Measurements from ENCODE around the gene HNRNPM.
"Not testable (repeated sequence)": the region's sequence is repeated elsewhere in the genome, so short reads cannot be mapped to it uniquely, and the experiment has no call there.

The HNRNPM gene

DNA sequence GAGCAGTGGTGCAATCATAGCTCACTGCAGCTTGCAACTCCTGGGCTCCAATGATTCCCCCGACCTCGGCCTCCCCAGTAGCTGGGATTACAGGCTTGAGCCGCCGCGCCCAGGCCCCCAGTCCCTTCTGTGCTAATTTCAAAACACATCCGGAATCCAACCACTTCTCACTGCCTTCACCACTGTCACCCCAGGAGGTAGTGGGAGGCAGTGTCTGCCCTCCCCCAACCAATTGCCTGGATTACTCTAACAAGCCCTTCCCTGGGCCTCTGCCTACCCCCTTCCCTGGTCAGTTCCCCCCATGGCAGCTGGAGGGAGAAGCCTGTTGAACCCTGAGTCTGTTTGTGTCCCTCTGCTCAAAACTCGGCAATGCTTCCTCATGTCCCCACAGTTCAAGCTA lies 55.4 kb downstream of the HNRNPM start:
- peaks cover 20% of the 10 kb centered on the region for H3K4me1 Mint-ChIP-seq (ENCODE audit: low read depth)
- no peaks in the 10 kb centered on the region for H3K27me3 Mint-ChIP-seq
- no peak overlapping the region for H3K4me3 Mint-ChIP-seq
- H3K27ac Mint-ChIP-seq: no peak overlapping the region
- H3K9me3 Mint-ChIP-seq: no peaks in the 10 kb centered on the region
- no peaks in the 10 kb centered on the region for H3K36me3 Mint-ChIP-seq (ENCODE audit: low read depth)

DNA sequence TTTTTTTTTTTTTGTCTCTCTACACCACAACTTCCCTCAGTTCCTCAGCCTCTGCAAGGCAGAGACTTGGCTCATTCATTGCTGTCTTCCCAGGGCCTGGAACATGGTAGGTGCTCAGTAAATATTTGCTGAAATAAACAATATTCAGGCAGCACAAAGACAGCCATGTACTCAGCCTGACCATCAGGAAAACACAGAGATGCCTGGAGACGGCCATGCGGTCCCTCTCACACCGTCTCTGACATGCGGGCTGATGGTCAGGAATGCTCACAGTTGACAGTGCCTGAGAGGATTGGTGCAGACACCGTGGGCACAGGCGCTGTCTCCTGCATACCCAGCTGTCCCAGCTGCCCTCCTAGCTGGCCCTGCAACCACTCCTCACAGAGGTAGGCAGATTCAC lies 56.7 kb downstream of the HNRNPM start:
- H3K27ac Mint-ChIP-seq: no peak overlapping the region
- H3K4me1 Mint-ChIP-seq (ENCODE audit: low read depth): peaks cover 24% of the 10 kb centered on the region
- H3K9me3 Mint-ChIP-seq: no peaks in the 10 kb centered on the region
- H3K4me3 Mint-ChIP-seq: no peak overlapping the region
- H3K27me3 Mint-ChIP-seq: no peaks in the 10 kb centered on the region
- no peaks in the 10 kb centered on the region for H3K36me3 Mint-ChIP-seq (ENCODE audit: low read depth)

DNA sequence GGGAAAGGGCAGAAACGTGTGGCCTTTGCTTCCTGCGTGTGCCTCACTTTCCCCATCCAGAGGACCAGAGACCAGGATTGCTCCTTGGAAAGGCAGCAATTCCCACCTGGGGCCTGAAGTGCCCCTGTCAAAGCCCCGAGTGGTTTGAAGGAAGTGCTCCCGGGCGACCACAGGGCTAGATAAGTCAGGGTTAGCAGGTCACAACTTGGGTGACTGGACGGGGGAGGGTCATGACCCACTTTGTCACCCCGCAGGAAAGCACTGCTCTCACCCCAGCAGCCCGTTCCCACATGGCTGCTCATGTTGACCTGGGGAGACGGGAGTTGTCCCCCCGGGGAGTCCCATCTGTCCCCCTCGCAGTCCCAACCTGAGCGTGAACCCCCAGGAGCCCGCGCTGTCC lies 57.2 kb downstream of the HNRNPM start:
- Mint-ChIP-seq H3K36me3 (ENCODE audit: low read depth) (no peaks in the 10 kb centered on the region), H3K4me1 (ENCODE audit: low read depth) (peaks cover 24% of the 10 kb centered on the region), H3K27me3 (no peaks in the 10 kb centered on the region), H3K9me3 (no peaks in the 10 kb centered on the region), H3K4me3 (no peak overlapping the region), H3K27ac (no peak overlapping the region)

DNA sequence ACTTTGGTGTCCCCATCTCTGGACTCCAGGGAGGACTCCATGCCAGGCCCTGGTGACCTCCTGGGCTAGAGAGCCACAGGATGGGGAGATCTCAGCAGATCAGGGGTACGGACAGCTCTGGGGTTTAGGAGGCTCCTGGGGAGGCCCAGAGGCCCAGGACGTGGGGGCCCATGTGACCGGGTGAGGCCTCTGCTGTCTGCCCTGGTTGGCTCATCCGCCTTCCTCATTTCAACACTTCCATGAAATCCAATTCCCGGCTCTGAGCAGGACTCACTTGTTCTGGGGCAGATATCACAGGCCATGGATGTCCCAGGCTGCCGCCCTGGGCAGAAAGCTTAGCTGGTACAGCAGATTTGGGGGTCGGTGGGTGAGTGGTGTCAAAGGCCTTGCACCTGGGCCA lies 58.7 kb downstream of the HNRNPM start:
- Mint-ChIP-seq H3K4me3 (no peak overlapping the region), H3K27me3 (no peaks in the 10 kb centered on the region), H3K27ac (no peak overlapping the region), H3K4me1 (ENCODE audit: low read depth) (peaks cover 24% of the 10 kb centered on the region), H3K36me3 (ENCODE audit: low read depth) (no peaks in the 10 kb centered on the region), H3K9me3 (no peaks in the 10 kb centered on the region)

DNA sequence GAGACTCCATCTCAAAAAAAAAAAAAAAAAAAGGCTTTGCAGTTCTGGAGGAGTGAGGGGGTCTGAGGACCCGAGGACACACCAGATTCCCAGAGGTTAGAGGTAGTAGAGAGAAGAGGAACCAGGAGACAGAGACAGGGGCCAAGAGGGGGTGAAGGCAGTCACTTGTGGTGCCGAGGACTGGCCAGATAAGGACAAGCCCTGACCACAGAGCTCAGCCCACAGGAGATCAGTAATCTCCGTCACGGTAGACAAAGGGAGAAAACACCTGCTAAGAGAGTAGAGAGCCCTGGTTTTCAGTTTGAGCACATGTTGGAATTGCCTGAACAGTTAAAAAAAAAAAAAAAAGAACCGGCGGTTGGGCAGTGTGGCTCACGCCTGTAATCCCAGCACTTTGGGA lies 59.4 kb downstream of the HNRNPM start:
- Mint-ChIP-seq H3K36me3 (ENCODE audit: low read depth) (no peaks in the 10 kb centered on the region), H3K9me3 (no peaks in the 10 kb centered on the region), H3K27ac (no peak overlapping the region), H3K4me1 (ENCODE audit: low read depth) (peaks cover 24% of the 10 kb centered on the region), H3K4me3 (no peak overlapping the region), H3K27me3 (no peaks in the 10 kb centered on the region)

DNA sequence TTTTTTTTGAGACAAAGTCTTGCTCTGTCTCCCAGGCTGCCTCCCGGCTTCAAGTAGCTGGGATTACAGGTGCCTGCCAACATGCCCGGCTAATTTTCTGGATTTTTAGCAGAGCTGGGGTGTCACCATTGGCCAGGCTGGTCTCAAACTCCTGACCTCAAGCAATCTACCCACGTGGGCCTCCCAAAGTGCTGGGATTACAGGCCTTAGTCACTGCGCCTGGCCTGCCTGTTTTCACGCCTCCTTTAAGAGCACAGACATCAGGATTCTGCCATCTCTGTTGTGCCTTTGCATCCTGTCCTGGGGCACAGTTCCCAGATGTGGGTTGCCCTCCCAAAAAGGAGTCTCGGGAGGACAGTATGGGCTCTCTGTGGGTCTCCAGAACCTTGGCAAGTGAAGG lies 60.1 kb downstream of the HNRNPM start:
- H3K36me3 Mint-ChIP-seq (ENCODE audit: low read depth): no peaks in the 10 kb centered on the region
- no peak overlapping the region for H3K27ac Mint-ChIP-seq
- H3K9me3 Mint-ChIP-seq: no peaks in the 10 kb centered on the region
- peaks cover 24% of the 10 kb centered on the region for H3K4me1 Mint-ChIP-seq (ENCODE audit: low read depth)
- peak overlapping the region; percentile 60 for H3K4me3 Mint-ChIP-seq
- no peaks in the 10 kb centered on the region for H3K27me3 Mint-ChIP-seq

DNA sequence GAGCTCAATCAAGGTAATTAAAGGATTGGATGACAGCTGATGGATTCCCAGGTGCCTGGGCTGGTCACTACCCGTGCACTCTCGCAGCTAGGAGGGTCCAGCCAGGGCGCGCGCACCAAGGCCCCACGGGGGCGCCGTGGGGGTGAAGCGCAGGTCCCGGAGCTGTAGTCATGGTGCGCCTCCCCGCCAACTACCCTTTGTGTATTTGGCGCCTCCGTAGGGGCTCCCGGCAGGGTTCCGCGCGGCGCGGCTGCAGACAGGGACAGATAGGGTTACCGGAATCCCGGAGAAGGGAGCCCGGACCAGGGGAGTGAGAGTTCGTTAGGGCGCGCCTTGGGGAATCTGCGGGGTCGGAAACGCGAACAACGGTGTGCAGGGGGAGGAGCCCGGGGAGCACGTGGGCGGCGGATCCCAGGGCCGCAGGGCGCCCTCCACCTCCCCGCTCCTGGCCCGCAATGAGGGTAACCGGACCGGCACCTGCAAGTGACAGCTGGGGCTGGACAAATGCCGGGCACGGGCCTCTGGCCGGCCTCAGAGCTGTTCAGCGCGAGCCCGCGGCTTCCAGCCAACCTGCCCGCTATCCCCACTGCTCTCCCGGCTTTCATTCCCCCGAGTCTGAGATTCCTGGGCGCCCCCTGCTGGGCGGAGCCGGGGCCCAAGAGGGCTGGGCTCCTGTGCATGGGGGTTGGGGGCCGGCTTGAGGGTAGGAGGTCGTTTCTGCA lies 61.1 kb downstream of the HNRNPM start:
- Mint-ChIP-seq H3K9me3 (no peaks in the 10 kb centered on the region), H3K36me3 (ENCODE audit: low read depth) (no peaks in the 10 kb centered on the region), H3K4me1 (ENCODE audit: low read depth) (peaks cover 24% of the 10 kb centered on the region), H3K27ac (peak overlapping the region; percentile 40), H3K27me3 (no peaks in the 10 kb centered on the region), H3K4me3 (peak overlapping the region; percentile 87)

DNA sequence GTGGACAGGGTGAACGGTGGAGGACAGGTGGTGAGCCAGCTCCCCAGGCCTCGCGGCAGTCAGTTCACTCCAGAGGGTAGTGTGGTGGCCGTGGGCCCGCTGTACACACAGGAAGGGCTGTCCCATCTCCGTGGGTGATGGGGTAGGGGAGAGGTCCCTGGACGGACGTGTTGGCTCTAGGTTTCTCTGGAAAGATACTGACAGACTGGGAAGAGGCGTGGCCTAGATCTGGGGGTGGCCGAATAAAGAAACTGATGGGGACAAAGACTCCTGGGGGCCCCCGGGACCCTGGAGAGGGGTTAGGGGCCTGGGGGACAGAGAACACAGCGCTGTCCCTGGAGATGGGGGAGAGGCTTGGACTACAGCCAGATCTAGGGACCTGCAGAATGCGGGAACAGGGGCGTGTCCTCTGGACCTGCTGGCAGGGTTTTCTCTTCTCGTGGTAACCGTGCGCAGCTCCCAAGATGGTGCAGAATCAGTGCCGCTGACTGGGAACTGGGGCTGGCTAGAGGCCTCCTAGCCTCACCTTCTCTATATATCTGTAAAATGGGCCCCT lies 61.7 kb downstream of the HNRNPM start:
- H3K4me3 Mint-ChIP-seq: peak overlapping the region; percentile 87
- peak overlapping the region; percentile 40 for H3K27ac Mint-ChIP-seq
- peaks cover 24% of the 10 kb centered on the region for H3K4me1 Mint-ChIP-seq (ENCODE audit: low read depth)
- H3K27me3 Mint-ChIP-seq: no peaks in the 10 kb centered on the region
- H3K9me3 Mint-ChIP-seq: no peaks in the 10 kb centered on the region
- H3K36me3 Mint-ChIP-seq (ENCODE audit: low read depth): no peaks in the 10 kb centered on the region

DNA sequence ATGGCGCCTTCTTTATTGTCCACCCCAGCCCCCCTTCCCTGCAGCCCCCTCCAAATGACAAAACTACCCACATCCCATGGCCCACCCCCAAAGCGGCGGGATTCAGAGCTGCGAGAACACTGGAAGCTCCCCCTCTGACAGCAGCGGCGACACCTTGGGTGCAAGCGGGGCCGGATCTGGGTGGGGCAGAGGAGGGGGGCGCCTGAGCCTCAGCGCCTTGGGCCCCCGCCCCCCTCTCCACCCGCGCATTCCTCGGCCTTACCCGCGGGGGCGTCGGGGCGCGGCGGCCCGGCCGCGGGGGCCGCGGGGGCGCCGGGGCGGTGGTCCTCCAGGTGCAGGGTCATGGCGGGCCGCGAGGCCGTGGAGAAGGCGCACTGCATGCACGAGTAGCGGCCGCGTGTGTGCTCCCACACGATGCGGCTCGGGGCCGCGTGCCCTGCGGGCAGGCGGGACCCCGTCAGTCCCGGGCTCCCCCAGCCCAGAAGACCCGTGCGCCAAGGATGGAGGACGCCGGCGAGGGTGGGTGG lies 65.9 kb downstream of the HNRNPM start:
- Mint-ChIP-seq H3K9me3 (no peaks in the 10 kb centered on the region), H3K4me3 (no peak overlapping the region), H3K4me1 (ENCODE audit: low read depth) (peaks cover 33% of the 10 kb centered on the region), H3K27ac (no peak overlapping the region), H3K27me3 (no peaks in the 10 kb centered on the region), H3K36me3 (ENCODE audit: low read depth) (peaks cover 4% of the 10 kb centered on the region)

DNA sequence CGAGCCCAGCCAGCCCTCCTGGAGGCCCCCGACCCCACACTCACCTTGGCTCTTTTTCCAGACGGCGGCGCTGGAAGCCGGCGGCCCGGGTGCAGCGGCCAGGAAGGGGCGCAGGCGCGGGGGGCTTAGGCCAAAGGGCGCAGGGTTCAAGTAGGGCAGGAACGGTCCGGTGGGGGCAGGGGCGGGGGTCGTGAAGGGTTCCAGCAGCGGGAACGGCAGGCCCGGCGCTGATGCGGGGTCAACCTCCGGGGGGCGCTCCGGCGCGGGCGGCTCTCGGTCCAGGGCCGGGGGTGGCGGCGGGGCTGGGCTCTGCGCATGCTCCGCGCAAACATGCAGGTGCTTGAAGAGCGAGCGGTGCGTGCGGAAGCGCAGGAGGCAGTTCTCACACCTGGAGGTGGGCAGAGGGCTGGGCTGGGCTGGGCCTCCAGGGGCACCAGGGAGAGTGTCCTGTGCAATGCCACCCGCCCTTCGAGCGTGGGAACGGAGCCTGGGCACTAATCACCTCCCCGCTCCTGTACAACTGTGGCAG lies 66.9 kb downstream of the HNRNPM start:
- Mint-ChIP-seq H3K4me1 (ENCODE audit: low read depth) (peaks cover 34% of the 10 kb centered on the region), H3K36me3 (ENCODE audit: low read depth) (peaks cover 4% of the 10 kb centered on the region), H3K9me3 (no peaks in the 10 kb centered on the region), H3K27ac (no peak overlapping the region), H3K4me3 (no peak overlapping the region), H3K27me3 (no peaks in the 10 kb centered on the region)

DNA sequence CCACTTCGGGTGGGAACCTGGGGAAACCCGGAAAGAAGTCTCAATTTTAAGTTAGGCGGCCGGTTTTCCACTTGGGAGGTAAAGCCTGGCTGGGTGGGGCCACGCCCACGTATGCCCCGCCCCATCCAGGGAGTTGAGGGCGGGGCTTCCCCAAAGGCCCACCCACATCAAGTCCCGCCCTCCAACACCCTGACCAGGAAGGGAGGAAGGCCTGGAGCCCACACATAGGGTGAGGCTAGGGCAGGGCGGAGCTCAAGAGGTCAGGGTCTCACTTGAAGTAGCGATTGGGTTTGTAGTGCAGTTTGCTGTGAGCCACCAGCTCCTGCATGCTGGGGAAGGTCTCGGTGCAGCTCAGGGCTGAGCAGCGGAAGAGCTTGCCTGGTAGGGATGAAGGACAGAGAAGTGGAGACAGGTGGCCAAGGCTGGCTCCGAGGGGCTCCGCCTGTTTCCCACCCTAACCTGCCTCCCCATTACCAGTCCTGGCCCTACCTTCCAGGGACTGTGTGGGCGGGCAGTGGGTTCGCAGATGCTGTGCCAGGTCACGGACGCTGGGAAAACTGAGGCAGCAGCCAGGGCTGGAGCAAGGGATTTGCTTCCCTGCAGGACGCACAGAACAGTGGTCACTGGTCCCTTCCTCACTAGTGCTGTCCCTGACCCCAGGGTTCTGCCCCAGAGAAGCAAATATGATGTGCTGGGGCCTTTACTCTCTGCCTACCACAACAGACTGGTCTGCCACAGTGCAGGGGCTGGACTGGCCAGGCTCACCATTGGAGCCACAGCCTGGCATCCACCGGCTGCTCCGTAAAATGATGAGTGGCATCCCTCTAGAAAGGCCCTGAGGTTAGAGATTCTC lies 67.6 kb downstream of the HNRNPM start:
- peak overlapping the region; percentile 76 for H3K4me3 Mint-ChIP-seq
- H3K4me1 Mint-ChIP-seq (ENCODE audit: low read depth): peaks cover 40% of the 10 kb centered on the region
- H3K27ac Mint-ChIP-seq: peak overlapping the region; percentile 52
- no peaks in the 10 kb centered on the region for H3K9me3 Mint-ChIP-seq
- no peaks in the 10 kb centered on the region for H3K27me3 Mint-ChIP-seq
- peaks cover 4% of the 10 kb centered on the region for H3K36me3 Mint-ChIP-seq (ENCODE audit: low read depth)

DNA sequence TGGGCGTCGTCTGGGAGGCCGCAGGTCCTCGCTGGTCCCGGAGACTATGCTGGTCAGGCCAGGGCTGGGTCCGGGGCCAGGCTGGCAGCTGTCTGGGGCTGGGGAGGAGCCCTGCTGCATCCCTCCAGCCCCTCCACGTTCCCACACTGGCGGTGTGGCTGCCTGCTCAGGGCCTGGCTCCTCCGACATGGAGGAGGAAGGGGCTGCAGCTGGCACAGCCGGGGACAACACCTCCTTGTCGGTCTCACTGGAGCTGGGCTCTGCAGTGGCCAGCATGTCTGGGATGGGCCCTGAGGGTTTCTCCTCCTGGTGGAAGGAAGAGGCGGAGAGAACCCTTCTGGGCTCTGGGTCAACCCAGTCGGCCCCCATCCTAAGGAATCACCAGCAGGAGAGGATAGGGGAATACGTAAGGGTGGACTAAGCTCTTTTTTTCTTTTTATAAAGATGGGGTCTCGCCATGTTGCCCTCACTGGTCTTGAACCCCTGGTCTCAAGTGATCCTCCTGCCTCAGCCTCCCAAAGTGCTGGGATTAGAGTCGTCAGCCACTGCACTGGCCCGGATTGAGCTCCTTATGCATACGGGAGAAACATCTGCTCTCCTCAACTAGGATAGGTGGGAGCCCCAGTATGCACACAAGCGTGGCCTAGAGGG lies 68.4 kb downstream of the HNRNPM start:
- peaks cover 4% of the 10 kb centered on the region for H3K36me3 Mint-ChIP-seq (ENCODE audit: low read depth)
- no peaks in the 10 kb centered on the region for H3K9me3 Mint-ChIP-seq
- H3K4me3 Mint-ChIP-seq: peak overlapping the region; percentile 88
- peaks cover 48% of the 10 kb centered on the region for H3K4me1 Mint-ChIP-seq (ENCODE audit: low read depth)
- peak overlapping the region; percentile 94 for H3K27ac Mint-ChIP-seq
- no peaks in the 10 kb centered on the region for H3K27me3 Mint-ChIP-seq

DNA sequence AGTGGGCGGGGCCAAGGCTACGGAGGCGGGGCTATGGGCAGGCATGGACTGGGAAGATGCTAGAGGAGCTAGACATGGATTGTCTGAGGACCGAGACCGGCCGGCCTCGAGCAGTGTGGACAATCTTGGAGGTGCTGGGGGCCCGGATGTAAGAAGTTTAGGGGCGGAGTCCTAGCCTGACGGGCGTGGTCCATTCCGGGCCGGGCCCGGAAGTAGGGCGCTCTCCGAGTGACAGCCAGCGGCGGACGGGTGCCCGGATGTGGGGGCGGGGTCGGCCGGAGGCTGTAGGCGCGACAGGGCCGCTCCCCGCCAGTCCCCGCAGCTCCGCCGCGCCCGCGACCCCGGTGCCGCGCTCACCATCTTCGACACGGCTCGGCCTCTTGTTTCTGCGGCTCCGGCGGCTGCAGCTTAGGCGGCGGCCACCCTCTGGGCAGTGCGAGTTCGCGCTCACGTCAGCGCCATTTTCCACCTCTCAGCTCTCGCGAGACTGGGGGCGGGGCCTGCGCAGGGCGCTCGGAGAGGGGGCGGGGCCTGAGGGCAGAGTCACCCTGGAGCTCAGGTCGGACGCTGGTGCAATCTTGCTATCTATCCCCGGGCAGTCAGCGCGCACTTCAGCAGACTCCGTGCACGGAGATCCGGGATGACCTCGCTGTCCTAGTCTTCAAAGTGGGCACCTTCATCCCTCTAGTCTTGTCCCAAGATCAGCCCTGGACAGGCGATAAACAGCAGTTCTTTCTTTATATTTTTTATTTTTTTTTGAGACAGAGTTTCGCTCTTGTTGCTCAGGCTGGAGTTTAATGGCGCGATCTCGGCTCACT lies 69.1 kb downstream of the HNRNPM start, which contains the start of gene ZNF414:
ZNF414 (minus strand) TSS at position 481 of the 818 bp plus-strand sequence; CDS start at position 360, 121 bp downstream.
- Mint-ChIP-seq H3K9me3 (no peaks in the 10 kb centered on the region), H3K36me3 (ENCODE audit: low read depth) (peaks cover 4% of the 10 kb centered on the region), H3K4me3 (peak within 1 kb of the TSS; percentile 88), H3K4me1 (ENCODE audit: low read depth) (peaks cover 55% of the 10 kb centered on the region), H3K27me3 (no peaks in the 10 kb centered on the region), H3K27ac (peak within 1 kb of the TSS; percentile 94)

DNA sequence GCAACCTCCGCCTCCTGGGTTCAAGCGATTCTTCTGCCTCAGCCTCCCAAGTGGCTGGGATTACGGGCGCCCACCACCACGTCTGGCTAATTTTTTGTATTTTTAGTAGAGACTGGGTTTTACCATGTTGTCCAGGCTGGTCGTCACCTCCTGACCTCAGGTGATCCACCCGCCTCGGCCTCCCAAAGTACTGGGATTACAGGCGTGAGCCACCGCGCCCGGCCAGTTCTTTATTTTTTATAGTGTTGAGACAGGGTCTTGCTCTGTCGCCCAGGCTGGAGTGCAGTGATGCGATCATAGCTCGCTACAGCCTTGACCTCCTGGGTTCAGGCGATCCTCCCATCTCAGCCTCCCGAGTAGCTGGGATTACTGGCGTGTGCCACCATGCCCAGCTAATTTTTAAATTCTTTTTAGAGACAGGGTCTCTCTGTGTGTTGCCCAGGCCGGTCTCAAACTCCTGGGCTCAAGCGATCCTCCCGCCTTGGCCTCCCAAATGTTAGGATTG lies 69.8 kb downstream of the HNRNPM start:
- H3K4me3 Mint-ChIP-seq: peak overlapping the region; percentile 88

More for the DNA sequence above, 69.8 kb downstream of the HNRNPM start:
- not testable (repeated sequence) for H3K36me3 Mint-ChIP-seq (ENCODE audit: low read depth); H3K27me3 Mint-ChIP-seq; H3K9me3 Mint-ChIP-seq
- peaks cover 55% of the 10 kb centered on the region for H3K4me1 Mint-ChIP-seq (ENCODE audit: low read depth)
- peak overlapping the region; percentile 94 for H3K27ac Mint-ChIP-seq
